ENCODE measurements around the gene OLFML2A. TPM values are rescaled to one million over a fixed set of nuclear protein-coding genes. Genes with fewer than 3 reads are reported as not detected.

Gene OLFML2A
- total and polyA plus RNA-seq, 2 of the 13 experiments (the other 11 are each of a cell fraction or from before 2014, with no cell fraction given) = 0.01 to 0.02 TPM

DNA sequence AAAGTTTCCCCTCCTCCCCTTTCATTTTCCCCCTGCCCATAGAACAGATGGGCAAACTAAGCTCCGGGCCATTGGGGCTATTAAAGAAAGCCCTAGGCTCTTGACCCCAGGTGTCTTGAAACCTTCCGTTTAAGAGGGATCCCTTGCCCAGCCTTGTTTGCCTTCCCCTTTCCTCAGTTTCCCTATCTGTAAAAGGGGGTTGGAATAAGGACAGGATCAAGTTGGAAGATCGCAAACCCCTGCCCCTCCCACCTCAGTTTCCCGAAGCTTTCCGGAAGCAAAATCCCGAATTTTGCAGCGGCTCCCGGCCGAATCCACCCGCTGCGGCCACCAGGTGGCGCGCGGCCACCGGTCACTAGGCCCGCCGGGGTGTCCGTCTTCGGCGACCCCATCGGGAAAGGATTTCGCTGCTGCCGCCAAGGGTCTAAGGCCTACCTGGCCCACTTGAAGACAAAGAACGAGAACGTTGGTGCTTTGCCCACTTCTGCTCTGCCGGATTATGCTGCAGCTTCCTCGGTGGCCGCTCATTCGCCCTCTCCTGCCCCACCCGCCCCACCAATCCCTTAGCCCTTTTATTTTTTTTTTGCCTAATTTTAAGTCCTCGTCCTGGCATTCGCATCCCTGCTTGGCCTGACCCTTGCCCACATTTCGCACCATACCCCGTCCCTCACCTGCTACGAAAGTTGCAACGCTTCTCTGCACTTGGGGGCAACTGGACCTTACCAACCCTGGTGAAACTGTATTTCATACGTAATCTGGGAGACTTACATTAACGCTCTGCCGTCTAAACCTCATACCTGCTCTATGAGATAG is 4.9 kb upstream of the OLFML2A start (continued):
- TF ChIP-seq, protein P1, sequence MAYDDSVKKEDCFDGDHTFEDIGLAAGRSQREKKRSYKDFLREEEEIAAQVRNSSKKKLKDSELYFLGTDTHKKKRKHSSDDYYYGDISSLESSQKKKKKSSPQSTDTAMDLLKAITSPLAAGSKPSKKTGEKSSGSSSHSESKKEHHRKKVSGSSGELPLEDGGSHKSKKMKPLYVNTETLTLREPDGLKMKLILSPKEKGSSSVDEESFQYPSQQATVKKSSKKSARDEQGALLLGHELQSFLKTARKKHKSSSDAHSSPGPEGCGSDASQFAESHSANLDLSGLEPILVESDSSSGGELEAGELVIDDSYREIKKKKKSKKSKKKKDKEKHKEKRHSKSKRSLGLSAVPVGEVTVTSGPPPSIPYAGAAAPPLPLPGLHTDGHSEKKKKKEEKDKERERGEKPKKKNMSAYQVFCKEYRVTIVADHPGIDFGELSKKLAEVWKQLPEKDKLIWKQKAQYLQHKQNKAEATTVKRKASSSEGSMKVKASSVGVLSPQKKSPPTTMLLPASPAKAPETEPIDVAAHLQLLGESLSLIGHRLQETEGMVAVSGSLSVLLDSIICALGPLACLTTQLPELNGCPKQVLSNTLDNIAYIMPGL (CRISPR knock-in tag; IDR thresholded peaks at IDR 0.05; ENCODE audit: borderline replicate concordance in 1 of 2, low read depth in 1 of 2) = peak; percentile 29 to 49; a peak in 1 of 4 replicates
- TF ChIP-seq MED1 (CRISPR knock-in tag; IDR thresholded peaks at IDR 0.05) = peak; percentile 41; the same call in 1 of the 2 replicates
- TF ChIP-seq ZNF121 (CRISPR knock-in tag; IDR thresholded peaks at IDR 0.05) = 0 out of 2 replicates have a peak, but pooled peaks have one; percentile 56
- no peak for TF ChIP-seq TBX3 (IDR thresholded peaks at IDR 0.05; ENCODE audit: borderline replicate concordance)
- 0 out of 2 replicates have a peak, but pooled peaks have one; percentile 3 for TF ChIP-seq ZNF777 (CRISPR knock-in tag; IDR thresholded peaks at IDR 0.05)
- TF ChIP-seq YEATS2 (CRISPR knock-in tag; IDR thresholded peaks at IDR 0.05; ENCODE audit: borderline replicate concordance) = no peak
- 0 out of 2 replicates have a peak, but pooled peaks have one; percentile 27 for TF ChIP-seq MAZ (IDR thresholded peaks at IDR 0.05; ENCODE audit: borderline replicate concordance, low read depth, low read length)
- TF ChIP-seq MAZ (CRISPR knock-in tag; IDR thresholded peaks at IDR 0.05; ENCODE audit: low read depth) = no peak
- TF ChIP-seq XRCC5 (optimal IDR thresholded peaks at IDR 0.05; ENCODE audit: low read length) = peak; percentile 39
- TF ChIP-seq PPARG (CRISPR knock-in tag; conservative IDR thresholded peaks at IDR 0.05) = no peak
- TF ChIP-seq MAFG (CRISPR knock-in tag; IDR thresholded peaks at IDR 0.05) = no peak
- TF ChIP-seq ZNF317 (CRISPR knock-in tag; IDR thresholded peaks at IDR 0.05) = no peak
- TF ChIP-seq TFDP2 (CRISPR knock-in tag; IDR thresholded peaks at IDR 0.05) = no peak
- 0 out of 2 replicates have a peak, but pooled peaks have one; percentile 58 for TF ChIP-seq ZNF3 (CRISPR knock-in tag; IDR thresholded peaks at IDR 0.05)
- peak; percentile 30 for TF ChIP-seq CBX1 (IDR thresholded peaks at IDR 0.05; ENCODE audit: low read depth)
- TF ChIP-seq, protein P2, sequence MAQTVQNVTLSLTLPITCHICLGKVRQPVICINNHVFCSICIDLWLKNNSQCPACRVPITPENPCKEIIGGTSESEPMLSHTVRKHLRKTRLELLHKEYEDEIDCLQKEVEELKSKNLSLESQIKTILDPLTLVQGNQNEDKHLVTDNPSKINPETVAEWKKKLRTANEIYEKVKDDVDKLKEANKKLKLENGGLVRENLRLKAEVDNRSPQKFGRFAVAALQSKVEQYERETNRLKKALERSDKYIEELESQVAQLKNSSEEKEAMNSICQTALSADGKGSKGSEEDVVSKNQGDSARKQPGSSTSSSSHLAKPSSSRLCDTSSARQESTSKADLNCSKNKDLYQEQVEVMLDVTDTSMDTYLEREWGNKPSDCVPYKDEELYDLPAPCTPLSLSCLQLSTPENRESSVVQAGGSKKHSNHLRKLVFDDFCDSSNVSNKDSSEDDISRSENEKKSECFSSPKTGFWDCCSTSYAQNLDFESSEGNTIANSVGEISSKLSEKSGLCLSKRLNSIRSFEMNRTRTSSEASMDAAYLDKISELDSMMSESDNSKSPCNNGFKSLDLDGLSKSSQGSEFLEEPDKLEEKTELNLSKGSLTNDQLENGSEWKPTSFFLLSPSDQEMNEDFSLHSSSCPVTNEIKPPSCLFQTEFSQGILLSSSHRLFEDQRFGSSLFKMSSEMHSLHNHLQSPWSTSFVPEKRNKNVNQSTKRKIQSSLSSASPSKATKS (CRISPR knock-in tag; IDR thresholded peaks at IDR 0.05) = no peak
- TF ChIP-seq THYN1 (CRISPR knock-in tag; IDR thresholded peaks at IDR 0.05; ENCODE audit: borderline replicate concordance, low read depth) = no peak
- TF ChIP-seq KDM1A (CRISPR knock-in tag; IDR thresholded peaks at IDR 0.05) = peak; percentile 100
- peak; percentile 100 for TF ChIP-seq CHD4 (IDR thresholded peaks at IDR 0.05; ENCODE audit: borderline replicate concordance, low read length)
- TF ChIP-seq, protein P3, sequence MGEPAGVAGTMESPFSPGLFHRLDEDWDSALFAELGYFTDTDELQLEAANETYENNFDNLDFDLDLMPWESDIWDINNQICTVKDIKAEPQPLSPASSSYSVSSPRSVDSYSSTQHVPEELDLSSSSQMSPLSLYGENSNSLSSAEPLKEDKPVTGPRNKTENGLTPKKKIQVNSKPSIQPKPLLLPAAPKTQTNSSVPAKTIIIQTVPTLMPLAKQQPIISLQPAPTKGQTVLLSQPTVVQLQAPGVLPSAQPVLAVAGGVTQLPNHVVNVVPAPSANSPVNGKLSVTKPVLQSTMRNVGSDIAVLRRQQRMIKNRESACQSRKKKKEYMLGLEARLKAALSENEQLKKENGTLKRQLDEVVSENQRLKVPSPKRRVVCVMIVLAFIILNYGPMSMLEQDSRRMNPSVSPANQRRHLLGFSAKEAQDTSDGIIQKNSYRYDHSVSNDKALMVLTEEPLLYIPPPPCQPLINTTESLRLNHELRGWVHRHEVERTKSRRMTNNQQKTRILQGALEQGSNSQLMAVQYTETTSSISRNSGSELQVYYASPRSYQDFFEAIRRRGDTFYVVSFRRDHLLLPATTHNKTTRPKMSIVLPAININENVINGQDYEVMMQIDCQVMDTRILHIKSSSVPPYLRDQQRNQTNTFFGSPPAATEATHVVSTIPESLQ (CRISPR knock-in tag; conservative IDR thresholded peaks at IDR 0.05) = no peak
- no peak for TF ChIP-seq ZNF326 (CRISPR knock-in tag; IDR thresholded peaks at IDR 0.05; ENCODE audit: borderline replicate concordance)
- TF ChIP-seq RCOR2 (CRISPR knock-in tag; IDR thresholded peaks at IDR 0.05) = peak; percentile 97
- peak; percentile 79 for TF ChIP-seq ELF1 (CRISPR knock-in tag; IDR thresholded peaks at IDR 0.05)

Data from HepG2 (cell line).